Transverse colon (tissue), 4 donors: ENCODE measurements around the gene PAF1. TPM values are rescaled to one million over a fixed set of nuclear protein-coding genes. Genes with fewer than 3 reads are reported as not detected.

Experiments used
- DNase-seq: peaks from one replicate; pipeline ENCODE4 v3.0.0-alpha.2; 2019
- H3K27ac ChIP-seq, 4 donors: fragments of 200-600 bp; sonication (generic); 2 replicates each; pipeline ENCODE4 v1.5.1; 2016 to 2018; ENCODE audit warnings: inconsistent platforms in 4 of 4
- H3K27me3 ChIP-seq: fragments of 200-600 bp; sonication (generic); 2 replicates; pipeline ENCODE4 v1.5.1; 2017; ENCODE audit warnings: inconsistent platforms
- H3K36me3 ChIP-seq, 4 donors: fragments of 200-600 bp; sonication (generic); 2 replicates each; pipeline ENCODE4 v1.5.1; 2017 to 2019; ENCODE audit warnings: inconsistent platforms in 4 of 4
- H3K4me1 ChIP-seq, 4 donors: fragments of 200-600 bp; sonication (generic); 2 replicates each; pipeline ENCODE4 v1.5.1; 2017 to 2020; ENCODE audit warnings: inconsistent platforms in 4 of 4
- H3K4me3 ChIP-seq, 4 donors: fragments of 200-600 bp; sonication (generic); 1 replicate in 1 of 4; 2 replicates in 3 of 4; pipeline versions ENCODE4 v1.5.1 to v1.6.1; 2017 to 2019; ENCODE audit warnings: inconsistent platforms in 4 of 4
- H3K9me3 ChIP-seq, 2 donors: fragments of 200-600 bp; sonication (generic); 2 replicates each; pipeline ENCODE4 v1.5.1; 2017 to 2019; ENCODE audit warnings: inconsistent platforms in 2 of 2
- EP300 ChIP-seq: sonication (generic); formaldehyde crosslinking; IDR thresholded peaks from one replicate; pipeline ENCODE4 v1.6.1; 2017; ENCODE audit warnings: antibody characterized with exemption, low read depth
- POLR2A ChIP-seq: fragments of 450-650 bp; IDR thresholded peaks from one replicate; pipeline ENCODE4 v1.6.1; 2016; ENCODE audit warnings: antibody characterized with exemption, mild to moderate bottlenecking, moderate library complexity
- POLR2AphosphoS5 ChIP-seq, 3 donors: sonication (generic); formaldehyde crosslinking; IDR thresholded peaks; one replicate each; pipeline ENCODE4 v1.6.1; 2016; ENCODE audit warnings: antibody characterized with exemption in 3 of 3
- WGBS, 2 donors: methylation state at CpG; one replicate each; pipeline ENCODE4 v1.1.5; 2018; ENCODE audit warnings: low coverage in 1 of 2; 5-methylcytosine and 5-hydroxymethylcytosine counted together
- in situ Hi-C, 4 donors: fragments of 200-750 bp; cut with MboI; loops; one replicate each; pipeline versions ENCODE4 v1.15.0 to v1.15.1; 2017; ENCODE audit warnings: low sequenced_read_pairs in 3 of 4, low pct_ligation_motif_present in 1 of 4, low pct_unique_long_range_greater_than_20kb in 1 of 4
- intact Hi-C: fragments of 100-400 bp; cut with DNase I; formaldehyde crosslinking; loops from one replicate; pipeline ENCODE4 v1.15.1; 2023; ENCODE audit warnings: low total_unique reads
- total RNA-seq, 4 donors: library from RNA; depleted of rRNA; stranded (reverse); fragments of >200 nt; gene quantifications; one replicate each; pipeline ENCODE4 v1.1.0, GENCODE V29; 2016
- TF ChIP-seq, protein P1 (sequence below), 5 experiments: fragments of 200-600 bp in 3 of 5; fragments of 450-650 bp in 2 of 5; sonication (generic) in 3 of 5; IDR thresholded peaks; 1 replicate in 2 of 5; 2 replicates in 3 of 5; pipeline ENCODE4 v1.5.1; 2016 to 2017; ENCODE audit warnings: antibody characterized with exemption in 5 of 5, inconsistent platforms in 3 of 5, mild to moderate bottlenecking in 2 of 5, moderate library complexity in 1 of 5

The PAF1 gene
- total RNA-seq, 4 donors from 2014 or later, result 37.8 to 71.2 (median 43.0) TPM

DNA sequence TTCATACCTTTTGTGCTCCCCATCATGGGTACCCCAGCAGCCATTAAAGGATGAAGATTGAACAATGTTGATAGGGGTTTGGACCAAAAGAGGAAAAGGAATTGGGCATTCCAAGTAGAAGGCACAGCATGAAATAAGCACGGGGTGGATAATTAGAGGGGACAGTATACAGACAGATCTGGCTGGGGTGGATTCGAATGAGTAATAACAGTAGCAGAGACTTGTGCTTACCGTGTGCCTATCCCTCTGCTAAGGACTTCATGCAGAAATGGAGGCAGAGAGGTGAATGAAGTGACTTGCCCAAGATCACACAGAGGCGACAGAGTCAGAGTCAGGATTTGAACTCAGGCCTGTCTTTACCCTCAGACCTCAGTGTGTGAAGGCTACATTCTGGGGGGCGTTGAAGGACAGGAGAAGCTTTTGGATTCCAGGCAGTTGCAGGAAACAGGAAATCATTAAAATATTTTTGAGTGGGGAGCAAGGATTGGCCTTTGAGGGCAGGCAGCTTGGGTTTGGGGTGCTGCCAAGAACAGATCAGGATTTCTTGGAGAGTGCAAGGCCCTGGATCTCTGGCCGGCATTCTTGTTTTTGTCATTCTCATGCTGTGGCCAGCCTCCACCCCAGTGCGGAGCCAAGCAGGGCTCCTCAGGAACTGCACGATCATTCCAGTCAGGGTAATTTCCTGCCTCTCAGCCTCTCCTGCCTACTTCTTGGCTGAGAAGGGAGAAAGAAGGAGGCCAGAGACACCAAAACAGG is 18.7 kb downstream of the PAF1 start:
- peaks cover 8 to 20% (median 13%) of the 10 kb centered on the region in 4 donors for H3K4me1 ChIP-seq
- peak; percentile 57 for DNase-seq
- intact Hi-C loops, result no loop called here
- WGBS, 2 donors, result 39 to 61% methylated on average over 4 to 8 of the region's 8 CpGs
- TF ChIP-seq POLR2AphosphoS5 (IDR thresholded peaks at IDR 0.05) (peak; percentile 26 to 42 (median 33)), EP300 (no peak)
- H3K4me3 ChIP-seq, result no peak overlapping the region
- H3K27me3 ChIP-seq, result no peaks in the 10 kb centered on the region
- no peaks in the 10 kb centered on the region for H3K9me3 ChIP-seq
- H3K36me3 ChIP-seq, result peaks cover 0 to 25% (median 9%) of the 10 kb centered on the region in 4 donors
- in situ Hi-C loops, result no loop called here
- peak overlapping the region; percentile 80 to 95 (median 84) for H3K27ac ChIP-seq

DNA sequence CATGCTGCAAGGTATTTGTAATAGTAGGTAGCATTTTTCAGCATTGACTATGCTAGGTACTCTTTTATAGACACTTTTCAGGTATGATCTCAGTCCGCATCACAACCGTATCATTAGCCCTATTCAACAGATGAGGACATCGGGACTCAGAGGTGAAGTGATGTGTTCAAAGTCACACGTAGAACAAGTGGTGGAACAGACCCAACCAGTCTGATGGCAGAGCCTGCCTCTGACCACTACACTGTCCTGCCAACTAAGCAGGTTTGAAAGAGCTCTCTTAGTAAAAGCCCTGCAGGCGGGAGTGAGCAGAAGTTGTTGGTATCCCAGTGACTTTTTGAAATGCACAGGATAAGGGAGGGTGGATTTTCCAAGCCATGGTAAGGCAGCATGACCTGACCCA is 20.2 kb downstream of the PAF1 start:
- Histone ChIP-seq H3K9me3 (no peaks in the 10 kb centered on the region), H3K4me3 (no peak overlapping the region), H3K4me1 (peaks cover 8 to 20% (median 13%) of the 10 kb centered on the region in 4 donors), H3K36me3 (peaks cover 0 to 13% (median 2%) of the 10 kb centered on the region in 4 donors), H3K27ac (no peak overlapping the region), H3K27me3 (no peaks in the 10 kb centered on the region)
- DNase-seq, result no peak
- in situ Hi-C loops, result no loop called here
- no peak for TF ChIP-seq POLR2AphosphoS5 (IDR thresholded peaks at IDR 0.05)
- no peak for TF ChIP-seq POLR2A
- no peak for TF ChIP-seq EP300
- TF ChIP-seq, protein P1, sequence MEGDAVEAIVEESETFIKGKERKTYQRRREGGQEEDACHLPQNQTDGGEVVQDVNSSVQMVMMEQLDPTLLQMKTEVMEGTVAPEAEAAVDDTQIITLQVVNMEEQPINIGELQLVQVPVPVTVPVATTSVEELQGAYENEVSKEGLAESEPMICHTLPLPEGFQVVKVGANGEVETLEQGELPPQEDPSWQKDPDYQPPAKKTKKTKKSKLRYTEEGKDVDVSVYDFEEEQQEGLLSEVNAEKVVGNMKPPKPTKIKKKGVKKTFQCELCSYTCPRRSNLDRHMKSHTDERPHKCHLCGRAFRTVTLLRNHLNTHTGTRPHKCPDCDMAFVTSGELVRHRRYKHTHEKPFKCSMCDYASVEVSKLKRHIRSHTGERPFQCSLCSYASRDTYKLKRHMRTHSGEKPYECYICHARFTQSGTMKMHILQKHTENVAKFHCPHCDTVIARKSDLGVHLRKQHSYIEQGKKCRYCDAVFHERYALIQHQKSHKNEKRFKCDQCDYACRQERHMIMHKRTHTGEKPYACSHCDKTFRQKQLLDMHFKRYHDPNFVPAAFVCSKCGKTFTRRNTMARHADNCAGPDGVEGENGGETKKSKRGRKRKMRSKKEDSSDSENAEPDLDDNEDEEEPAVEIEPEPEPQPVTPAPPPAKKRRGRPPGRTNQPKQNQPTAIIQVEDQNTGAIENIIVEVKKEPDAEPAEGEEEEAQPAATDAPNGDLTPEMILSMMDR (IDR thresholded peaks at IDR 0.05), result no peak
- intact Hi-C loops, result no loop called here
- WGBS, 2 donors, result 96% methylated on average over 5 of the region's 5 CpGs; no CpG with 5 or more reads in 1 of the 2 donors

DNA sequence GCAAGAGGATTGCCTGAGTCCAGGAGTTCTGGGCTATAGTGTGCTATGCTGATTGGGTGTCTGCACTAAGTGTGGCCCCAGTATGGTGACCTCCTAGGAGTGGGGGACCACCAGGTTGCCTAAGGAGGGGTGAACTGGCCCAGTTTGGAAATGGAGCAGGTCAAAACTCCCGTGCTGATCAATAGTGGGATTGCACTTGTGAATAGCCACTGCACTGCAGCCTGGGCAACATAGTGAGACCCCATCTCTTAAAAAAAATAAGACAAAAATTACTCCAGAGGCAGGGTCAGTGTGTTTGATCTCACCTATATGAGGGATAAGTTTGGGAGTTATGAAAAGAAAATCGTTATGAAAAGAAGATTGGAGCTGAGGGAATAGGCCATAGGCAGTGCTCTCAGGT is 21.7 kb downstream of the PAF1 start:
- in situ Hi-C loops, result no loop called here
- Histone ChIP-seq H3K27me3 (no peaks in the 10 kb centered on the region), H3K36me3 (peaks cover 0 to 13% (median 0%) of the 10 kb centered on the region in 4 donors), H3K27ac (no peak overlapping the region), H3K4me3 (no peak overlapping the region), H3K9me3 (no peaks in the 10 kb centered on the region), H3K4me1 (peaks cover 8 to 20% (median 13%) of the 10 kb centered on the region in 4 donors)
- intact Hi-C loops, result no loop called here
- DNase-seq, result no peak
- TF ChIP-seq EP300, result no peak
- no peak for TF ChIP-seq POLR2AphosphoS5 (IDR thresholded peaks at IDR 0.05)
- TF ChIP-seq, protein P1 (IDR thresholded peaks at IDR 0.05), result no peak
- no peak for TF ChIP-seq POLR2A
- WGBS, 2 donors, result 83 to 93% methylated on average over 2 of the region's 2 CpGs

GRCh38 chr19:39365531-39365930 is 25.4 kb downstream of the PAF1 start:
- no peak for TF ChIP-seq EP300
- TF ChIP-seq POLR2AphosphoS5 (IDR thresholded peaks at IDR 0.05), result no peak
- TF ChIP-seq, protein P1 (IDR thresholded peaks at IDR 0.05), result no peak
- TF ChIP-seq POLR2A, result no peak
- 94 to 100% methylated on average over 1 of the region's 1 CpG for WGBS, 2 donors
- Histone ChIP-seq H3K36me3 (peaks cover 0 to 15% (median 1%) of the 10 kb centered on the region in 4 donors), H3K27ac (peak overlapping the region in 1 of 4 donors; percentile 20), H3K4me1 (peaks cover 0 to 10% (median 0%) of the 10 kb centered on the region in 4 donors), H3K9me3 (no peaks in the 10 kb centered on the region), H3K27me3 (no peaks in the 10 kb centered on the region), H3K4me3 (no peak overlapping the region)
- DNase-seq, result no peak
- intact Hi-C loops (no loop called here), in situ Hi-C loops (no loop called here)
